ENCODE measurements around the gene RAB40C. TPM values are rescaled to one million over a fixed set of nuclear protein-coding genes. Genes with fewer than 3 reads are reported as not detected.

RAB40C gene
- total and polyA plus RNA-seq, 2 donors from 2014 or later = 18.1 to 24.0 TPM

GRCh38 chr16:651844-652243 lies 62.0 kb downstream of the RAB40C start:
- H3K27ac ChIP-seq (ENCODE audit: low read depth in 2 of 2, low read length in 2 of 2) = no peak overlapping the region
- no peaks in the 10 kb centered on the region for H3K36me3 ChIP-seq (ENCODE audit: control insufficient read depth in 2 of 3, insufficient read depth in 3 of 3, low read length in 3 of 3)
- H3K4me3 ChIP-seq (ENCODE audit: low read length in 3 of 3) = no peak overlapping the region
- DNase-seq (no peak), FAIRE-seq (no peak)
- TF ChIP-seq, protein P1, sequence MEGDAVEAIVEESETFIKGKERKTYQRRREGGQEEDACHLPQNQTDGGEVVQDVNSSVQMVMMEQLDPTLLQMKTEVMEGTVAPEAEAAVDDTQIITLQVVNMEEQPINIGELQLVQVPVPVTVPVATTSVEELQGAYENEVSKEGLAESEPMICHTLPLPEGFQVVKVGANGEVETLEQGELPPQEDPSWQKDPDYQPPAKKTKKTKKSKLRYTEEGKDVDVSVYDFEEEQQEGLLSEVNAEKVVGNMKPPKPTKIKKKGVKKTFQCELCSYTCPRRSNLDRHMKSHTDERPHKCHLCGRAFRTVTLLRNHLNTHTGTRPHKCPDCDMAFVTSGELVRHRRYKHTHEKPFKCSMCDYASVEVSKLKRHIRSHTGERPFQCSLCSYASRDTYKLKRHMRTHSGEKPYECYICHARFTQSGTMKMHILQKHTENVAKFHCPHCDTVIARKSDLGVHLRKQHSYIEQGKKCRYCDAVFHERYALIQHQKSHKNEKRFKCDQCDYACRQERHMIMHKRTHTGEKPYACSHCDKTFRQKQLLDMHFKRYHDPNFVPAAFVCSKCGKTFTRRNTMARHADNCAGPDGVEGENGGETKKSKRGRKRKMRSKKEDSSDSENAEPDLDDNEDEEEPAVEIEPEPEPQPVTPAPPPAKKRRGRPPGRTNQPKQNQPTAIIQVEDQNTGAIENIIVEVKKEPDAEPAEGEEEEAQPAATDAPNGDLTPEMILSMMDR (IDR thresholded peaks at IDR 0.05; ENCODE audit: borderline replicate concordance, extremely low read depth, insufficient read depth) = no peak
- H3K9ac ChIP-seq (ENCODE audit: low read length in 3 of 3) = no peak overlapping the region
- H3K4me1 ChIP-seq (ENCODE audit: control insufficient read depth in 2 of 3, insufficient read depth in 2 of 3, low read depth in 1 of 3, low read length in 3 of 3) = peaks cover 0 to 21% (median 3%) of the 10 kb centered on the region in 3 donors
- no peaks in the 10 kb centered on the region for H3K27me3 ChIP-seq (ENCODE audit: control insufficient read depth, insufficient read depth, low read length)
- H3K9me3 ChIP-seq (ENCODE audit: control insufficient read depth in 2 of 3, insufficient read depth in 1 of 3, low read length in 3 of 3) = no peaks in the 10 kb centered on the region
- intact Hi-C loops (cut with DNase I) = no loop called here

DNA sequence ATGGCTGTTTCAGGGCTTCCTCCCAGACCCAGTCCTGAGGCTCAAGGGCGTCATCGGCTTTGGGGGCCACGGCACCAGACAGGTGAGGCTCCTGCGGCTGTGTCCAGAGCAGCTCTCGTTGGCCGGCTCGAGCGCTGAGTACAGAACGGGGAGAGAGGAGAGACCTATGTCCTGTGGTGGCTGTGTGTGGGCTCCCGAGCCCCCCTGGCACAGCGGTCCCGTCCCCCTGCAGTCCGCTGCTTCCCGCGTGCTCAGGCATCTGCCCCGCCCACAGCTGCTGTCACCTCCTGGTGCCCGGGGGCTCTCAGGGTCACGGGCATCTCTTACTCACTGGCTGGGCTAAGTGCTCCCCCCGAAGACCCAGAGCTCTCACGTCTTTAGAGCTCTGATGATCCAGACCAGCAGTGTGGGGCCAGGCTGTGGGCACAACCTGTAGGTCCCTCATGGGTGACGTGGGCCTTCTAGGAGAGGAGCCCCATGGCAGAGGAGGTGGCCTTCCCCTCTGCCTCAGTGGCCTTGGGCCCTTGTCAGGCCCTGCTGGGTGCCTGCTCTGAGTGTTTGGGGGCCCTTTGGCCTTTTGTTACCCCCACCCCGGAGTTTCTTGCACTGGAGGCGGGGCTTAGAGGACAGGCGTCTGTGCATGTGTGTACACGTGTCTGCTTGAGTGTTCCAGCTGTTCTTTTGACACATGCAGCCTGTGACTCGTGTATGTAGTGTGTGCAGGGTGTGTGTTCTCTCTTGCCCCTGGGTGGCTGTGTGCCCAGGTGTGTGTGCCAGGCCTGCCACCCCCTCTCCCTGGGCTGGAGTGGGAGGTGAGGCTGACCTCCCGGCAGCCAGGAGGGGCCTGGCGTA lies 62.8 kb downstream of the RAB40C start:
- intact Hi-C loops (cut with DNase I) = no loop called here
- no peaks in the 10 kb centered on the region for H3K27me3 ChIP-seq (ENCODE audit: control insufficient read depth, insufficient read depth, low read length)
- TF ChIP-seq, protein P1 (IDR thresholded peaks at IDR 0.05; ENCODE audit: borderline replicate concordance, extremely low read depth, insufficient read depth) = no peak
- no peak overlapping the region for H3K4me3 ChIP-seq (ENCODE audit: low read length in 3 of 3)
- no peak overlapping the region for H3K27ac ChIP-seq (ENCODE audit: low read depth in 2 of 2, low read length in 2 of 2)
- no peaks in the 10 kb centered on the region for H3K9me3 ChIP-seq (ENCODE audit: control insufficient read depth in 2 of 3, insufficient read depth in 1 of 3, low read length in 3 of 3)
- FAIRE-seq (no peak), DNase-seq (no peak)
- no peaks in the 10 kb centered on the region for H3K36me3 ChIP-seq (ENCODE audit: control insufficient read depth in 2 of 3, insufficient read depth in 3 of 3, low read length in 3 of 3)
- peaks cover 0 to 15% (median 0%) of the 10 kb centered on the region in 3 donors for H3K4me1 ChIP-seq (ENCODE audit: control insufficient read depth in 2 of 3, insufficient read depth in 2 of 3, low read depth in 1 of 3, low read length in 3 of 3)
- H3K9ac ChIP-seq (ENCODE audit: low read length in 3 of 3) = no peak overlapping the region

- Histone ChIP-seq H3K4me3 (ENCODE audit: low read length in 3 of 3) (no peak overlapping the region), H3K27me3 (ENCODE audit: control insufficient read depth, insufficient read depth, low read length) (no peaks in the 10 kb centered on the region), H3K27ac (ENCODE audit: low read depth in 2 of 2, low read length in 2 of 2) (no peak overlapping the region), H3K36me3 (ENCODE audit: control insufficient read depth in 2 of 3, insufficient read depth in 3 of 3, low read length in 3 of 3) (no peaks in the 10 kb centered on the region), H3K9me3 (ENCODE audit: control insufficient read depth in 2 of 3, insufficient read depth in 1 of 3, low read length in 3 of 3) (no peaks in the 10 kb centered on the region), H3K9ac (ENCODE audit: low read length in 3 of 3) (no peak overlapping the region), H3K4me1 (ENCODE audit: control insufficient read depth in 2 of 3, insufficient read depth in 2 of 3, low read depth in 1 of 3, low read length in 3 of 3) (peaks cover 0 to 6% (median 0%) of the 10 kb centered on the region in 3 donors)
- FAIRE-seq (no peak), DNase-seq (no peak)
- TF ChIP-seq, protein P1 (IDR thresholded peaks at IDR 0.05; ENCODE audit: borderline replicate concordance, extremely low read depth, insufficient read depth) = no peak
- intact Hi-C loops (cut with DNase I) = no loop called here
These were observed 64.2 kb downstream of the RAB40C start for GRCh38 chr16:654034-654433.

All from kidney (tissue), 14 donors.